ENCODE results near the gene PRRG2.

PRRG2 gene

DNA sequence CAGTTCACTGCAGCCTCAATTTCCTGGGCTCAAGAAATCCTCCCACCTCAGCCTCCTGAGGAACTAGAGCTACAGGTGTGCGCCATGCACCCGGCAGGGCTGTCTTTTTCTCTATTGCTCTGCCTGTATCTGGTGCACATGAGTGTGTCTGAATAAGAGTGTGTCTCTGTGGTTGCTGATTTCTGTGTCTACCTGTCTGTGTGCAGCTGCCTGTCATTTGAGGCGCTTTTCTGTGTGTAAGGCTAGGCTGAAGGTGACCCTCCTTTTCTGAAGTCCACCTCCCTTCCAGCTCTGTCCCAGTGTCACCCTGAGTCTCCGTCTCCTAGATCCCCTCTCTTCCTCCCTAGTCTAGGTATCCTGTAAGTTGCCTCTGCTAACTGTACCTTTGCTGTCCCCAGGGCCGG is 8.4 kb downstream of the PRRG2 start:
- DNase-seq (ENCODE audit: low spot score), result no peak

DNA sequence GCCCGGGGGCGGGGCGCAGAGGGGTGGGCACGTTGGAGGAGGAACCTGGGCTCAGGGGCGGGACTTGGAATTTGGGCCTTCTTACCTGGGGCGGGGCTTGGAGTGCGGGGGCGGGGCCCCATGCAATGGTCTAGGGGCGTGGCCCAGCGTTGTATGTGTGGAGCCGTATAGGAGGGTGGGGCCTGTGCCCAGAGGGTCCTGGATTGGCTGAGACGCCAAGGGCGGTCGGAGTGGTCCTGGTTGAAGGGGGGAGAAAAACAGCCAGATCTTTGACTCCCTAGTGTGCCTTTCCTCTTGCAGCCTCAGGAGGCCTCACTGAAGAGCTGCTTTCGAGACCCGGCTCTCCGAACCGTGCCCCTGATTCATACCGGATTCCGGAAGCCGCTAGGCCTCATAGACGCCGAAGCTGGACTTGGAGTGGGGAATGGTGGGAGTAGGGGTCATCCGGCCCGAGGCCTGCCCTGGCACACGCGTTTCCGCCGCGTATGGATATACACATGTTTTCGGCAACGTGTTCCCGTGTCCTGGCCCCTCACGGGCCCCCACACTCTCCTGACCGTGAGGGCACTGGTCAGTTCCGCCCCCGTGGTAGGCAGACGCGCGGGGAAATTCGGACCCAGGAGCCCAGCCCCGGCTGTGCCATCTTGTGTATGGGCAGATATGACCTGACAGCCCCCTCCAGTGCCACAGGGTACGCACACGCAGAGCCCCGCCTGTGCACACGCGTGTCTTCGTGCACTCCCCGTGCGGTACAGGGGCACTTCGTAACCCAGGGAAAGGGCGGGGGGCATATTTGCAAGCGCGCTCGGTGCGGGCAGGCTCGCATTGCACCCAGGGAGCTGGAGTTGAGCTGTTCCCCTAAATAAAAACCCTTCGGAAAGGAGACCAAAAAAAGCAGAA is 9.2 kb downstream of the PRRG2 start:
- peak; percentile 96 for DNase-seq (ENCODE audit: low spot score)

DNA sequence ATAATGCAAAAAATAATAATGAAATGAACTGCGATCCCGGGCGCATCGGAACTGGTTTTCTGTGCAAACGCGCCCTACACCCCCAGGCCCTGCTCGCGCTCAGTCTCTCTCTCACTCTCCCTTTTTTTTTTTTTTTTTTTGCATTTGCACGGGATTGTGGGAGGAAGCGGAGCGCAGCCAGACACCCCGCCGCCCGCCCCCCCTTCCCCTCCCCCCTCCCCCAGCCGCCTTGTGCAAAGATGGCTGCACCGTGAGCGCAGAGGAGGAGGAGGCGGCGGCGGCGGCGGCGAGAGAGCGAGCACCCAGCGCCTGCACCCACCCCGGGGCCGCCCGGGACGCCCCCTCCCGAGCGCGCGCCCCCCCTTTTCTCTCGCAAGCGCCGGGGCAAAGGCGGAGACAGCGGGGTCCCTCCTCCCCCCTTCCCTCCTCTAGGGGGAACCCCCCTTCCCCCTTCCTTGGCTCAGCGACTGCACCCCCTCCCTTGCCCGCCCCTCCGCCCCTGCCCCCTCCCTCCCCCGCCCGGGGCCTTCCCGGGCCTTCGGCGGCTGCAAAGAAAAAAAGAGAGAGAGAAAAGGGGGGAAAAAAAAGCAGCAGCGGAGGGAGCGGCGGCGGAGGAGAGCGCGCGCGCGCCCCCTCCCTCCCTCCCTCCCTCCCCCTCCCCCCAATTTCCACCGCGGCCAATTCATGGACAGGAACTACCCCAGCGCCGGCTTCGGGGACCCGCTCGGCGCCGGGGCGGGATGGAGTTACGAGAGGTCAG is 10.0 kb downstream of the PRRG2 start, which contains the start of gene PRR12:
TSS of gene PRR12 (plus strand) at position 212 of the 760 bp plus-strand sequence. CDS start at position 685, 473 bp downstream.
- peak; percentile 90 for DNase-seq (ENCODE audit: low spot score)

DNA sequence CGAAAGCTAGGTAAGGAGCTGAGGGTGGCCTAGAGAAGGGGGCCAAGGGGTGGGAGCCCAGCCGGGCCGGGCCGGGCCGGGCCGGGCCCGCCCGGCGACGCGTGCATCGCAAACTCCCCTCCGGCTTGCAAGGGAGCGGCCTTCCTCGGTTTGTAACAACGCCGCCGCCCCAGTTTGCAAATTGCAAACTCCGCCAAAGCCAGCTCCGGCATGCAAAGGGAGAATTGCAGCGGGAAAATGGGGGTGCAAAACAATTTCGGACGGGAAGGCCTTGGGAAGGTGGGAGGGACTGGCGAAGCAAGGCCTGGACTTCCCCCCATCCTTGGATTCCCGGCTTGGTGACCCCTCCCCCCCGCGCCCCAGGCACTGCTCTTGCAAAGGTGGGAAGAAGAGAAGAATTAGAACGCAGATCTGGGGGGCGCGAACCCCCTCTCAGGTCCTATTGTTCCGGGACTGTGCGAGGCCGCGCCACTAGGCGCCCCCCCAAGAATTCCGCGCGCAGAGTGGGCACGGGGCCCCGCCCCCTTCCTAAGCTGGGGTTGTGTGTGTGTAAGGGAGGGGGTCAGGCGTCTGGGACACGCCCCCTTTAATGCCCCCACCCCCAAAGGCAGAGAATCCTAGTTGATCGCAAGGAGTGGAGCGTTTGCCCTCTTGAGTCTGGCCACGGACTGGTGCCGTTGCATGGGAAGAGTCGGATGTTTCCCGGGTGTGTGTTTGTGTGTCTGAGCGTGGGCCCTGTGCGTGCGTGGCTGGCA is 10.8 kb downstream of the PRRG2 start:
- peak; percentile 47 for DNase-seq (ENCODE audit: low spot score)

DNA sequence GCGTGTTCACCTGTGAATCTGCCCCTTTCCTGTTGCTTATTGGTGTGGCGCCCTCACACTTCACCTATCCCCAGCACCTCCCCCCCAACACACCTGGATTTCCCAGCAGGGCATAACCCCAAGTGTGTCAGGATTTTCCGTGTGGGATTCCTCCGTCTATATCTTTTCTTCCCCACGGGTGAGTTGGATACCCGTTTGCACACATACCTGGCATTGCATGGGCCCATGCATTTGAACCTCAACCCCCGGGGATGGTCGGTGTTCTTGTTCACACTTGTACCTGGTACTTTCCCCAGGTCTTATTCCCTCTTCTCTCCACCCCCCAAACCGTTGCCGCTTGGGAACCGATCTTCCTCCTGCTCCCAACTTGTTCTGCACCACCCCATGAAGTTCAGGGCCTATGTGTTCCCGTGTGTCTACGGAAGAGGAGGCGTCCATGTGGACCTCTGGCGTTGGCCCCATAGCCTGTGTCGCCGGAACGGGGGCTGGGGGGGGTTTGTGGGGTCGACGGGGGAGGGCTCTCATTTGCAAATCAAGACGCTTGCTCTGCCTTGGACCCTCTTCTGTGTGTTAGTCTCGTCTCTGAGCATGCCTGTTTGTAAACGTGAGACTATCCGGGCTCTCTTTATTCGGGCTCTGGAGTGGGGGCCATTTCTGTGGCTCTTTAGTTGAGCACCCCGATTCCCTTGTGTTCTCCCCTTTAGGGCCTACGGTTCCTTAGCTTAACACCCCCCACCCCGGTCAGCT is 11.5 kb downstream of the PRRG2 start:
- DNase-seq (ENCODE audit: low spot score), result no peak

DNA sequence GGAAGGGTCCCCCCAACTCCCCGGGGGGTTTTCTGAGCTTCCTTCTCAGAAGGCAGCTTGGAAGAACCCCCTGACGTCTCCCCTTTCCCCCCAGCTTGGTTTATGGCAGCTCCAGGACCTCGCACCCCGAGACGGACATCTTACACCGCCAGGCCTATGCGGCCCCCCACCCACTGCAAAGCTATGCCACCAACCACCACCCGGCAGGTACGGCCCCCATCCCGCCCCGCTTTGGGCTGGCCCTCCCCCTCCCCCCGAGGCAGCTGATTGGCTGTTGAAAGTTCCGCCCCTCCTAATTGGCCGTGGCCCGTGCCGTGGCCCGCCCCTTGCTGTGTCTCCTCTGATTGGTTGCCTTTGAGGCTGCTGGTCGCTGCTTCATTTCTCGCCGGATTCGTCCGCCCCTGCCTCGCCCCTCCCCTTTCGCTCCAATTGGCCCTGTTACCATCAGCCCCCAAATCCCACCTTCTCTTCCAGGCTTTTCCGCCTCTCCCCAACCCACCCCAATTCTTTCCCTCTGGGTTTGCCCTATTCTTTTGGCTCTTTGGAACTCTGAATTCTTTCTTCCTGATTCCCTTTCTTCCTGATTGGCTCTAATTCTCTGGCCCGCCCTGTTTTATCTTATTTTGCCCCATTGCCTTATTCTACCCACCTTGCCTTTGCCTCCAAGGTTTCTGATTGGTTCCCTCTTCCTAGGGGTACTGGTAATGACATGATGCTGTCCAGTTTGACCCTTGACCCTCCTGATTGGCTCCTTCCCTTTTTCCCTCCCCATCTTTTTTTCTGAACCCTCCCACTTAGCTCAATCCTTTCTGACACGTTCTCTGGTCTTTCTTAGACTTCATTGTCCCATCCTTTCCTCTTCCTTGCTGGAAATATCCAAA is 12.4 kb downstream of the PRRG2 start:
- peak; percentile 99 for DNase-seq (ENCODE audit: low spot score)

DNA sequence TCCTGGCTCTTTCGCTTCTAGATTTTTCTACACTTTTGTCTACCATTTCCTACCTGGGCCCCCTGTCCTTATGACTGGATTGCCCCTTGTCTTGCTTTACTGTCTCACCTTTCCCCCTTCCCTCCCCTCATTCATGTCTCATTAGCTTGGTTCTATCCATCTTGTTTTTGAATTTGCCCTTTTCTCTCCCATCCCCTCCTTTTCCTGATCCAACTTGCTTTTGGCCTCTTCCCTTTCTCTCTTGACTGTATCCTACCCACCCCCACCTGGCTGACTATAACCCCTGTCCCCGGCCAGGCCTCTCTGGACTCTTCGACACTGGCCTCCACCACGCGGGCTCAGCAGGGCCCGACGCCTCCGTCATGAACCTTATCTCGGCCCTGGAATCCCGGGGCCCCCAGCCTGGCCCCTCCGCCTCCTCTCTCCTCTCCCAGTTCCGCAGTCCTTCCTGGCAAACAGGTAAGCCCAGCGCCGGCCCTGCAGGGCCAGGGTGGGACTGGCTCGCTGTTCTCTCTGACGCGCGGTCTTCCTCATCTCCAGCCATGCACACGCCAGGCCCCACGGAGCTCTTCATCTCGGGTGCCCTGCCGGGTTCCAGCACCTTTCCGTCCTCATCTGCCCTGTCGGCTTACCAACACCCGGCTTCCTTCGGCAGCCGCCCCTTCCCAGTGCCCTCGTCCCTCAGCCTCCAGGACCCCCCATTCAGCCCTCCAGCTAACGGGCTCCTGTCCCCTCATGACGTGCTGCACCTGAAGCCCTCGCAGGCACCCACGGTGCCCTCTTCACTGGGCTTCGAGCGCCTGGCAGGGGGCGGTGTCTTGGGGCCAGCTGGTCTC is 13.3 kb downstream of the PRRG2 start:
- no peak for DNase-seq (ENCODE audit: low spot score)

DNA sequence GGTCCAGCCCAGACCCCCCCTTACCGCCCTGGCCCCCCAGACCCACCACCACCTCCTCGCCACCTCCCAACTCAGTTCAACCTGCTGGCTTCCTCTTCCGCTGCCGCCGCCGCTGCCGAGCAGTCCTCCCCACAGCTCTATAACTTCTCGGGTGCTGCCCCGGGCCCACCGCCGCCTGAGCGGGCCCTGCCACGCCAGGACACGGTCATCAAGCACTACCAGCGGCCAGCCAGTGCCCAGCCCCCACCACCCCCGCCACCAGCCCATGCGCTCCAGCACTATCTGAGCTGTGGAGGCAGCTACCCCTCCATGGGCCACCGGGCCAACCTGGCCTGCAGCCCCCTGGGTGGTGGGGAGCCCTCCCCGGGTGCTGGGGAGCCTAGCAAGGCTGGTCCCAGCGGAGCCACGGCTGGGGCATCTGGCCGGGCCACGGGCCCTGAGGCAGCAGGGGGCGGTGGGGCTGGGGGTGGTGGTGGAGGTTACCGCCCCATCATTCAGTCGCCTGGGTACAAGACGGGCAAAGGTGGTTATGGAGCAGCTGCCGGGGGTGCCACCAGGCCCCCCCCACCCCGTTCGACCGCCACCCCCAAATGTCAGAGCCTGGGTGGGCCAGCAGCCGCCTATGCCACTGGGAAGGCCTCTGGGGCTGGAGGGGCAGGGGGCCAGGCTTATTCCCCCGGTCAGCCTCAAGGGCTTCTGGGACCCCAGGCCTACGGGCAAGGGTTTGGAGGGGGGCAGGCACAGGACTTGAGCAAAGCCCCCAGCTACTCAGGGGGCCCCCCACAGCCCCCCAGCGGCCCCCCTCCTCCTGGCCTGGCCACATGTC is 14.1 kb downstream of the PRRG2 start:
- DNase-seq (ENCODE audit: low spot score), result no peak

DNA sequence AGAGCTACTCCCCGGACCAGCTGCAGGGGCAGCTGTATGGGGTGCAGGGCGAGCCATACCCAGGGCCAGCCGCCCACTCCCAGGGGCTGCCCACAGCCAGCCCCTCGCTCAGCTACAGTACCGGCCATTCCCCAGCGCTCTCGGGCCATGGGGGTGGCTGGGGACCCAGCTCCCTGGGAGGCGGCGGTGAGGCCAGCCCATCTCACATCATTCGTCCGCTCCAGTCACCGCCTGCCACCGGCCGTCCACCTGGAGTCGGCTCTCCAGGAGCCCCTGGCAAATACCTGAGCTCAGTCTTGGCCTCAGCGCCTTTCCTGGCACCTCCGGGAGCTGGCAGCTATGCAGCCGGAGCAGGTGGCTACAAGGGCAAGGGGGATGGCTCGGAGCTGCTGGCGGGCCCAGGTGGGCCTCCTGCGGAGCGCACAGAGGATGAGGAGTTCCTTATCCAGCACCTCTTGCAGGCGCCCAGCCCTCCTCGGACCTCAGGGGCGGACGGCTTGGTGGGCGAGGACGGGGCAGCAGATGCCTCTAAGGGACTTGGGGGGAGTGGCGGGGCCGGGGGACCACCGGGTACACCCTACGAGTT is 14.8 kb downstream of the PRRG2 start:
- no peak for DNase-seq (ENCODE audit: low spot score)

DNA sequence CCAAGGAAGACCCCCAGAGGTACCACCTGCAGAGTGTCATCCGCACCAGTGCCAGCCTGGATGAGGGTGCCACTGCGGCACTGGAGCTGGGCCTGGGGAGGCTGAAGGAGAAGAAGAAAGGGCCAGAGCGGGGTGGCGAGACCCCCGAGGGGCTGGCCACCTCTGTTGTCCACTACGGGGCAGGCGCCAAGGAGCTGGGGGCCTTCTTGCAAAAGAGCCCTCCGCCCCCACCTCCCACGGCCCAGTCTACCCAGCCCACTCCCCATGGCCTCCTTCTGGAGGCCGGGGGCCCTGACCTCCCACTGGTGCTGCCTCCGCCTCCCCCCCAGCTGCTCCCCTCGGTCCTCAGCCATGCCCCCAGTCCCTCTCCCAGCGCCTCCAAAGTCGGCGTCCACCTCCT is 15.3 kb downstream of the PRRG2 start:
- no peak for DNase-seq (ENCODE audit: low spot score)

DNA sequence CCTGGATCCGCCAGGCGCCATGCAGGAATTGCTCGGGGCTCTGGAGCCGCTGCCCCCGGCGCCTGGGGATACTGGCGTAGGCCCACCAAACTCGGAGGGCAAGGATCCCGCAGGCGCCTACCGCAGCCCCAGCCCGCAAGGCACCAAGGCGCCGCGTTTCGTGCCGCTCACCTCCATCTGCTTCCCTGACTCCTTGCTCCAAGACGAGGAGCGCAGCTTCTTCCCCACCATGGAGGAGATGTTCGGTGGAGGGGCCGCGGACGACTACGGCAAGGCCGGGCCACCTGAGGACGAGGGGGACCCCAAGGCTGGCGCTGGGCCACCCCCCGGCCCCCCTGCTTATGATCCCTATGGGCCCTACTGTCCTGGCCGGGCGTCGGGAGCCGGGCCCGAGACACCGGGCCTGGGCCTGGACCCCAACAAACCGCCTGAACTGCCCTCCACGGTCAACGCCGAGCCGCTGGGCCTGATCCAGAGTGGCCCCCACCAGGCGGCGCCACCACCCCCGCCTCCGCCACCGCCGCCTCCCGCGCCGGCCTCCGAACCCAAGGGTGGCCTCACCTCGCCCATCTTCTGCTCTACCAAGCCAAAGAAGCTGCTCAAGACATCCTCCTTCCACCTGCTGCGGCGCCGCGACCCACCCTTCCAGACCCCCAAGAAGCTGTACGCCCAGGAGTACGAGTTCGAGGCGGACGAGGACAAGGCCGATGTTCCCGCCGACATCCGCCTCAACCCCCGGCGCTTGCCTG is 16.0 kb downstream of the PRRG2 start:
- no peak for DNase-seq (ENCODE audit: low spot score)

DNA sequence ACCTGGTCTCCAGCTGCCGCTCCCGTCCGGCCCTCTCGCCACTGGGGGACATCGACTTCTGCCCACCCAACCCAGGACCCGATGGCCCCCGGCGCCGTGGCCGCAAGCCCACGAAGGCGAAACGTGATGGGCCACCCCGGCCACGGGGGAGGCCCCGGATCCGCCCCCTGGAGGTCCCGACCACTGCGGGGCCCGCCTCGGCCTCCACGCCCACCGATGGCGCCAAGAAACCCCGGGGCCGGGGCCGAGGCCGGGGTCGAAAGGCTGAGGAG is 16.5 kb downstream of the PRRG2 start:
- no peak for DNase-seq (ENCODE audit: low spot score)

DNA sequence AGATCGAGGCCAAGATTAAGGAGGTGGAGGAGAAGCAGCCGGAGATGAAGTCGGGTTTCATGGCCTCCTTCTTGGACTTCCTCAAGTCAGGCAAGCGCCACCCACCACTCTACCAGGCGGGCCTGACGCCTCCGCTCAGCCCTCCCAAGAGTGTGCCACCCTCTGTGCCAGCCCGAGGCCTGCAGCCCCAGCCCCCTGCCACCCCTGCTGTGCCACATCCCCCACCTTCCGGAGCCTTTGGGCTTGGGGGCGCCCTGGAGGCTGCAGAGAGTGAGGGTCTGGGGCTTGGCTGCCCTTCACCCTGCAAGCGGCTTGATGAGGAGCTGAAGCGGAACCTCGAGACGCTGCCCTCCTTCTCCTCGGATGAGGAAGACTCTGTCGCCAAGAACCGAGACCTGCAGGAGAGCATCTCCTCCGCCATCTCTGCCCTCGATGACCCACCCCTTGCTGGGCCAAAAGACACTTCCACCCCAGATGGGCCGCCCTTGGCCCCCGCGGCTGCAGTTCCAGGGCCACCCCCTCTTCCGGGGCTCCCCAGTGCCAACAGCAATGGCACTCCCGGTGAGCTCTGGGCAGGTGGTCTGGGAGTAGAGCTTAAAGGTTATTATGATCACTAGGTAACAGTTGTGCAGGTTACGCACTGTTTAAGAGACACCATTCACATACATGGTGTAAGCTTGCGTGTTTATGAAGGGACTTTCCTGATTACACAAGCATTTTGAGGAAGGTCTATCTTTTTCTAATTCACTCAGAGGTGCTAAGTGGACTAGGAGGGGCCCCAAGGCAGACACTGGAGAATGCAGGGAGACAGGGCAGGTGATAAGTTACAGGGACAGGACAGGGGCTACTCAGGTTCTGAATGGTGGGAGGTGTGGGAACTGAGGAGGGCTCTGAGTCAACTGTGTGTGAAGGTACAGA is 18.5 kb downstream of the PRRG2 start:
- DNase-seq (ENCODE audit: low spot score), result no peak

DNA sequence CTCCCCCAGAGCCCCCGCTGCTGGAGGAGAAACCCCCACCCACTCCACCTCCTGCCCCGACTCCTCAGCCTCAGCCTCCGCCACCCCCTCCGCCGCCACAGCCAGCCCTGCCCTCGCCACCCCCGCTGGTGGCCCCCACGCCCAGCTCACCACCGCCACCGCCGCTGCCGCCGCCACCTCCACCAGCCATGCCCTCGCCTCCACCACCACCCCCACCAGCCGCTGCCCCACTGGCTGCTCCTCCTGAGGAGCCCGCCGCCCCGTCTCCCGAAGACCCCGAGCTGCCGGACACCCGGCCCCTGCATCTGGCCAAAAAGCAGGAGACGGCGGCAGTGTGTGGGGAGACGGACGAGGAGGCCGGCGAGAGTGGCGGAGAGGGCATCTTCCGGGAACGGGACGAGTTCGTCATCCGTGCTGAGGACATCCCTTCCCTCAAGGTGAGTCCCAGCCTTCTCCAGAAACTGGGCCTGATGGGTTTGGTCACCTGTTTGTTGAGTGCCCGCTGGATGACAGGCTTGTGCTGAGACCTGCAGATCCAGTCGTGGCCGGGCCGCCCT is 20.4 kb downstream of the PRRG2 start:
- no peak for DNase-seq (ENCODE audit: low spot score)

DNA sequence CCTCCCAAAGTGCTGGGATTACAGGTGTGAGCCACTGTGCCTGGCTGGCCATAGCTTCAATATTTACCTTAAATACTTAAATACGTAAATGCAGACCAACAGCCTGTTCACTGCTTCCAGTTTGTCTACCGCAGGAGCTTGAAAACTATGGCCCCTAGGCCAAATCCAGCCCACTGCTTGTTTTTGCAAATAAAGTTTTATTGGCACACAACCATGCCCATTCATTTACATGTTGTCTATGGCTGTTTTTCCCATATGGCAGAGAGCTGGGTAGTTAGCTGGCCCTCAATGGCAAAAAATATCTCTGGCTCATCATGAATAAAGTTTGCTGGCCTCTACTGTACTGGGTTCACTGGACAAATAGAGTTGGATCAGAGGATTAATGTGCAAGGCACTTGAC is 21.7 kb downstream of the PRRG2 start:
- no peak for DNase-seq (ENCODE audit: low spot score)

DNA sequence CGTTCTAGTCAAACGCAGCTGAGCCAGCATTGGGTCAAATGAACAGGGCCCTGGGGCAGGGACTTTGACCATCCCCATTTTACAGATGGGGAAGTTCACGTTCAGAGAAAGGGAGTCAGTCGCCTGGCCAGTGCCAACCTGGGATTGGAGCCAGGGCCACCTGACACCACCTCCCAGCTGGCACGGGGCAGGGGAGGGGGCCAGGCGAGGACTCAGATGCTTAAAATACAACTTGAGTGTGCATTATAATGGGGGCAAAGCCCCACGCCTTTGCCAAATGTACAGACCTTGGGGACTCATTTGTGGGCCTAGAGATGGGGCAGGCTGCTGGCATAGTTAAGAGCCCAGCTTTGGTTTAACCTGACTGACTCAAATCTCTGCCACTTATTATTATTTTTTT is 24.5 kb downstream of the PRRG2 start:
- no peak for DNase-seq (ENCODE audit: low spot score)
